Breast epithelium (tissue), 4 donors: ENCODE data around the gene MTR. TPM values are rescaled to one million over a fixed set of nuclear protein-coding genes. Genes with fewer than 3 reads are reported as not detected.
A peak's percentile ranks its signal among the peaks of the same experiment; 100 is the strongest.

Experiments
- DNase-seq, 2 donors: peaks; one replicate each; pipeline ENCODE4 v3.0.0-alpha.2; 2019; ENCODE audit warnings: low spot score in 2 of 2
- H3K27ac ChIP-seq, 2 donors: fragments of 200-600 bp; sonication (generic) in 1 of 2; one replicate each; pipeline ENCODE4 v1.5.1; 2016 to 2019; ENCODE audit warnings: mild to moderate bottlenecking in 1 of 2
- H3K27me3 ChIP-seq, 2 donors: fragments of 200-600 bp; sonication (generic) in 1 of 2; one replicate each; pipeline versions ENCODE4 v1.5.1 to v1.6.0; 2017 to 2019; ENCODE audit warnings: control low read depth in 1 of 2, mild to moderate bottlenecking in 1 of 2
- H3K36me3 ChIP-seq: fragments of 200-600 bp; one replicate; pipeline ENCODE4 v1.5.1; 2019
- H3K4me1 ChIP-seq, 2 donors: fragments of 200-600 bp; sonication (generic); one replicate each; pipeline ENCODE4 v1.5.1; 2016 to 2019; ENCODE audit warnings: control low read depth in 1 of 2
- H3K4me3 ChIP-seq, 3 donors: fragments of 200-600 bp; sonication (generic); 1 replicate in 2 of 3; 2 replicates in 1 of 3; pipeline ENCODE4 v1.5.1; 2016 to 2019; ENCODE audit warnings: mild to moderate bottlenecking in 3 of 3, moderate library complexity in 2 of 3
- H3K9me3 ChIP-seq, 2 donors: fragments of 200-600 bp; sonication (generic) in 1 of 2; one replicate each; pipeline ENCODE4 v1.5.1; 2016 to 2019; ENCODE audit warnings: control low read depth in 1 of 2
- CTCF ChIP-seq, 3 donors: fragments of 450-650 bp; IDR thresholded peaks; one replicate each; pipeline ENCODE4 v1.5.1; 2016 to 2017; ENCODE audit warnings: antibody characterized with exemption in 3 of 3, mild to moderate bottlenecking in 3 of 3, moderate library complexity in 3 of 3
- POLR2A ChIP-seq: fragments of 450-650 bp; IDR thresholded peaks from one replicate; pipeline ENCODE4 v1.6.1; 2016; ENCODE audit warnings: antibody characterized with exemption, mild to moderate bottlenecking, moderate library complexity
- POLR2AphosphoS5 ChIP-seq, 3 donors: sonication (generic); formaldehyde crosslinking; IDR thresholded peaks; one replicate each; pipeline ENCODE4 v1.6.1; 2017; ENCODE audit warnings: antibody characterized with exemption in 3 of 3
- intact Hi-C: fragments of 100-400 bp; cut with DNase I; formaldehyde crosslinking; loops from one replicate; pipeline ENCODE4 v1.15.1; 2023; ENCODE audit warnings: low total_unique reads
- total RNA-seq, 3 donors: library from RNA; depleted of rRNA; stranded (reverse); fragments of >200 nt; gene quantifications; one replicate each; pipeline ENCODE4 v1.1.0, GENCODE V29; 2016

Gene MTR
- total RNA-seq: 10 to 100 TPM; 30.5 to 32.3 (median 31.7) TPM

GRCh38 chr1:236795035-236795756 lies at the start of gene MTR:
TSS of gene MTR (plus strand) at chr1:236795292. CDS start at chr1:236795704, 412 bp downstream.
- DNase-seq: peak; percentile 99
- no peaks in the 10 kb centered on the region for H3K36me3 ChIP-seq
- intact Hi-C loops: no loop called here
- H3K27me3 ChIP-seq: no peaks in the 10 kb centered on the region
- peak within 1 kb of the TSS; percentile 72 to 100 (median 93) for H3K4me3 ChIP-seq
- peaks cover 0 to 4% of the 10 kb centered on the region in 2 donors for H3K4me1 ChIP-seq
- H3K27ac ChIP-seq: peak within 1 kb of the TSS; percentile 91 to 97
- peak; percentile 79 to 88 (median 84) for TF ChIP-seq POLR2AphosphoS5 (IDR thresholded peaks at IDR 0.05)
- TF ChIP-seq CTCF (IDR thresholded peaks at IDR 0.05): no peak
- peak; percentile 70 for TF ChIP-seq POLR2A
- H3K9me3 ChIP-seq: no peaks in the 10 kb centered on the region

GRCh38 chr1:236746785-236747184 lies 48.3 kb upstream of the MTR start:
- intact Hi-C loops: no loop called here
- DNase-seq: no peak
- TF ChIP-seq CTCF (IDR thresholded peaks at IDR 0.05) (no peak), POLR2A (no peak), POLR2AphosphoS5 (IDR thresholded peaks at IDR 0.05) (no peak)

GRCh38 chr1:236747311-236747985 lies 47.6 kb upstream of the MTR start:
- no peak for DNase-seq
- Histone ChIP-seq H3K27me3 (no peaks in the 10 kb centered on the region), H3K36me3 (no peaks in the 10 kb centered on the region), H3K9me3 (no peaks in the 10 kb centered on the region), H3K4me1 (no peaks in the 10 kb centered on the region), H3K27ac (no peak overlapping the region), H3K4me3 (no peak overlapping the region)
- intact Hi-C loops: no loop called here
- no peak for TF ChIP-seq CTCF (IDR thresholded peaks at IDR 0.05)
- no peak for TF ChIP-seq POLR2A
- TF ChIP-seq POLR2AphosphoS5 (IDR thresholded peaks at IDR 0.05): no peak

More at GRCh38 chr1:236746785-236747184, 48.3 kb upstream of the MTR start:
- no peaks in the 10 kb centered on the region for H3K27me3 ChIP-seq
- no peaks in the 10 kb centered on the region for H3K4me1 ChIP-seq
- H3K27ac ChIP-seq: no peak overlapping the region
- no peaks in the 10 kb centered on the region for H3K36me3 ChIP-seq
- H3K9me3 ChIP-seq: no peaks in the 10 kb centered on the region
- H3K4me3 ChIP-seq: no peak overlapping the region

GRCh38 chr1:236748268-236748870 lies 46.7 kb upstream of the MTR start:
- no peak for DNase-seq
- Histone ChIP-seq H3K36me3 (no peaks in the 10 kb centered on the region), H3K9me3 (no peaks in the 10 kb centered on the region), H3K4me1 (no peaks in the 10 kb centered on the region), H3K27me3 (no peaks in the 10 kb centered on the region), H3K27ac (no peak overlapping the region), H3K4me3 (no peak overlapping the region)
- intact Hi-C loops: no loop called here
- peak in 1 of 3 donors; percentile 17 for TF ChIP-seq CTCF (IDR thresholded peaks at IDR 0.05)
- TF ChIP-seq POLR2A: no peak

- H3K27me3 ChIP-seq: no peaks in the 10 kb centered on the region
- intact Hi-C loops: no loop called here
- no peaks in the 10 kb centered on the region for H3K36me3 ChIP-seq
- H3K9me3 ChIP-seq: no peaks in the 10 kb centered on the region
- H3K4me1 ChIP-seq: no peaks in the 10 kb centered on the region
- no peak overlapping the region for H3K27ac ChIP-seq
- no peak for TF ChIP-seq POLR2AphosphoS5 (IDR thresholded peaks at IDR 0.05)
- no peak for TF ChIP-seq CTCF (IDR thresholded peaks at IDR 0.05)
- no peak for TF ChIP-seq POLR2A
- no peak overlapping the region for H3K4me3 ChIP-seq
- DNase-seq: no peak
Measured at GRCh38 chr1:236750928-236751327, 44.2 kb upstream of the MTR start.
